Measurements from ENCODE around the gene PNPLA8.

Gene PNPLA8

GRCh38 chr7:108537229-108537628, 11.3 kb upstream of the PNPLA8 start:
- TF ChIP-seq, protein P1, sequence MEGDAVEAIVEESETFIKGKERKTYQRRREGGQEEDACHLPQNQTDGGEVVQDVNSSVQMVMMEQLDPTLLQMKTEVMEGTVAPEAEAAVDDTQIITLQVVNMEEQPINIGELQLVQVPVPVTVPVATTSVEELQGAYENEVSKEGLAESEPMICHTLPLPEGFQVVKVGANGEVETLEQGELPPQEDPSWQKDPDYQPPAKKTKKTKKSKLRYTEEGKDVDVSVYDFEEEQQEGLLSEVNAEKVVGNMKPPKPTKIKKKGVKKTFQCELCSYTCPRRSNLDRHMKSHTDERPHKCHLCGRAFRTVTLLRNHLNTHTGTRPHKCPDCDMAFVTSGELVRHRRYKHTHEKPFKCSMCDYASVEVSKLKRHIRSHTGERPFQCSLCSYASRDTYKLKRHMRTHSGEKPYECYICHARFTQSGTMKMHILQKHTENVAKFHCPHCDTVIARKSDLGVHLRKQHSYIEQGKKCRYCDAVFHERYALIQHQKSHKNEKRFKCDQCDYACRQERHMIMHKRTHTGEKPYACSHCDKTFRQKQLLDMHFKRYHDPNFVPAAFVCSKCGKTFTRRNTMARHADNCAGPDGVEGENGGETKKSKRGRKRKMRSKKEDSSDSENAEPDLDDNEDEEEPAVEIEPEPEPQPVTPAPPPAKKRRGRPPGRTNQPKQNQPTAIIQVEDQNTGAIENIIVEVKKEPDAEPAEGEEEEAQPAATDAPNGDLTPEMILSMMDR (IDR thresholded peaks at IDR 0.05; ENCODE audit: low read depth, low read length, missing control alignments), result no peak
- H3K4me3 ChIP-seq (replicated peaks; ENCODE audit: low read depth, low read length), result no peak overlapping the region
- DNase-seq (ENCODE audit: extremely low read depth, low read depth), result no peak

DNA sequence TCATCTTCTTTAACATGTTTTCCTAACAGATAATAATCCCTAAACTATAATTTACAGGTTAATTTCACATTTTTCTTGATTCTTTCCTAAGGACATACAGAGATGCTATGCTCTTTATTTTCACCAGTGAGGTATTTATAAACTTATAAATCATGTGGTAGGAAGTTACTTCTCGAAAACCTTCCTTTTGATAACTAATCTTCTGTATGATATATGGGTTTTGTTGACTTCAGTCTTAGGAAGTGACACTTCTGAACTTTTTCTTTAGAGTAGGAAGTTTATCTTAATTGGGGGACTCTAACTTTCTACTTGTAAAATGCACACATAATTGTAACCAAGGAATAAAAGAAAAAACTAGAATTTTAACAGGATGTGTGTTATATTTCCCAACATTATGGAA, 9.8 kb upstream of the PNPLA8 start:
- DNase-seq (ENCODE audit: extremely low read depth, low read depth), result no peak
- TF ChIP-seq, protein P1 (IDR thresholded peaks at IDR 0.05; ENCODE audit: low read depth, low read length, missing control alignments), result no peak
- H3K4me3 ChIP-seq (replicated peaks; ENCODE audit: low read depth, low read length), result no peak overlapping the region

DNA sequence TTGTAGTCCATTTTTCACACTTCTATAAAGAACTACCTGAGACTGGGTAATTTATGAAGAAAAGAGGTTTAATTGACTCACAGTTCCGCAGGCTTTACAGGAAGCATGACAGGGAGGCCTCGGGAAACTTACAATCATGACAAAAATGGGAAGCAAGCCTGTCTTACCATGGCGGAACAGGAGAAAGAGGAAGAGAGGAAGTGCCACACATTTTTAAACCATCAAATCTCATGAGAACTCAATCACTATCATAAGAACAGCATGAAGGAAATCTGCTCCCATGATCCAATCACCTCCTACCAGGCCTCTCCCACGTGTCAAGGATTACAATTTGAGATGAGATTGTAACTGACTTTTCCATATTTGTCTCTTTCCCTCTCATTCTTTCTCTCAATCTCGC, 9.3 kb upstream of the PNPLA8 start:
- DNase-seq (ENCODE audit: extremely low read depth, low read depth), result no peak
- TF ChIP-seq, protein P1 (IDR thresholded peaks at IDR 0.05; ENCODE audit: low read depth, low read length, missing control alignments), result no peak
- no peak overlapping the region for H3K4me3 ChIP-seq (replicated peaks; ENCODE audit: low read depth, low read length)

- no peak overlapping the region for H3K4me3 ChIP-seq (replicated peaks; ENCODE audit: low read depth, low read length)
- no peak for DNase-seq (ENCODE audit: extremely low read depth, low read depth)
- TF ChIP-seq, protein P1 (IDR thresholded peaks at IDR 0.05; ENCODE audit: low read depth, low read length, missing control alignments), result no peak
These were observed 7.8 kb upstream of the PNPLA8 start for GRCh38 chr7:108533712-108534111.

GRCh38 chr7:108529341-108529740, 3.4 kb upstream of the PNPLA8 start:
- no peak overlapping the region for H3K4me3 ChIP-seq (replicated peaks; ENCODE audit: low read depth, low read length)
- TF ChIP-seq, protein P1 (IDR thresholded peaks at IDR 0.05; ENCODE audit: low read depth, low read length, missing control alignments), result no peak
- DNase-seq (ENCODE audit: extremely low read depth, low read depth), result no peak

- TF ChIP-seq, protein P1 (IDR thresholded peaks at IDR 0.05; ENCODE audit: low read depth, low read length, missing control alignments), result no peak
These were observed 2.3 kb upstream of the PNPLA8 start for GRCh38 chr7:108528183-108528712.

GRCh38 chr7:108526768-108527017, 758 bp upstream of the PNPLA8 start:
- no peak for DNase-seq (ENCODE audit: extremely low read depth, low read depth)
- peak overlapping the region; percentile 71 for H3K4me3 ChIP-seq (replicated peaks; ENCODE audit: low read depth, low read length)
- TF ChIP-seq, protein P1 (IDR thresholded peaks at IDR 0.05; ENCODE audit: low read depth, low read length, missing control alignments), result no peak

More at GRCh38 chr7:108528183-108528712, 2.3 kb upstream of the PNPLA8 start:
- no peak for DNase-seq (ENCODE audit: extremely low read depth, low read depth)
- H3K4me3 ChIP-seq (replicated peaks; ENCODE audit: low read depth, low read length), result no peak overlapping the region
